Stimulated activated CD4-positive, alpha-beta T cell treated with anti-CD3 and anti-CD28 coated beads, TNF-alpha, amount 100 ng/mL, for 48 hours (primary cell): Measurements from ENCODE around the gene IP6K3.

Source experiments
- DNase-seq, 3 donors: peaks; one replicate each; pipeline ENCODE4 v3.0.0-alpha.2; 2020; ENCODE audit warnings: low read depth in 3 of 3

Gene IP6K3

DNA sequence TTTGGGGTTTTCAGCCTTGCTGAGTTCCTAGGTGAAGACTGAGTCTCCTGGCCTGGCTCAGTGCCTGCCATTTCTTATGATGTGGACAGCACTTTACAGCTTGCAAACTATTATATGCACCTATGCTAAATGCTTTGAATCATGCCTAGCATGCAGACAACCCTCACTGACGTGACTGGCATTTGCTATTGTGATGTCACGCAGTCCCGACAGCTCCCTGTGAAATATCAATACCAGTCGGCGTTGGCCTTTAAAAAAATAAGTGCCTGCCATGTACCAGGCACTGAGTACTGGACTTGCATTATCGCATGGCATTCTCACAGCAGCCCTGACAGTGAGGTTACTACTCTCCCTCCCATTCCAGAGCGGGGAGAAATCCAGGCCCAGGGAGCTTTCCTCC lies 70.7 kb downstream of the IP6K3 start:
- no peak for DNase-seq

DNA sequence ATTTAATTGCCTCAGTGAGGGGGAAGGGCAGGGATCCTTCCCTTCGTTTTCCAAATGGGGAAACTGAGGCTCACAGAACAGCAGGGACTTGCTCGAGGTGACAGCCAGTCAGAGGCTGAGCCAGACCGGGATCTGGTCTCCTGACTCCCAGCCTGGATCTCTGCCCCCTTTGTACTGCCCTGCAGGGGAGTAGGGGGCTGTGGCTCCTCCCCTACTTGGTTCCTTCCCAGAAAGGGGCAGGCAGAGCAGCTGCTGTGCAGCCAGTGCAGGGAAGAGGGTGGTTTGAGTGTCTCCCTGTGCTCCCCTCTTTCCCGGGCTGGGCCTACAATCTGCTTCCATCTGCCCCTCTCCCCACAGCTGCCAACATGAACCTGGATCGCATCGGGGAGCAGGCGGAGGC lies 72.9 kb downstream of the IP6K3 start:
- DNase-seq: no peak

DNA sequence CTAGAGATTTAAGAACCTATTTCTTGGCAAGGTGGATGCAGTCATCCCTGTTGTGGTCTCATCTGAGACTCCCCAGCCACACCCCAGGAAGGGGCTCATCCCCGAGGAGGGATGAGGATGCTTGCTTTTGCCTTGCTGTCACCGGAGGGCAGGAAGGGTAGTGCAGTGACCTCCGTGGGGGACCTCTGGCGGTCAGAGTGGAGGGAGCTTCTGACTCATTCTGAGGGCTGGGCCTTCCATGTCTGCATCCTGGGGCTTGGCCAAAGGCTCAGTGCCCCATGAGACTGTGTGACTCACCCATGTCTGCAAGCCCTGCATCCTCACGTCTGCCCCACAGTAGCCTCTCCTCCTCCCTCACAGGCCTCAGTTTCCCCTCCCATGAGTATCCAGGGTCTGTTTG lies 73.9 kb downstream of the IP6K3 start:
- no peak for DNase-seq

DNA sequence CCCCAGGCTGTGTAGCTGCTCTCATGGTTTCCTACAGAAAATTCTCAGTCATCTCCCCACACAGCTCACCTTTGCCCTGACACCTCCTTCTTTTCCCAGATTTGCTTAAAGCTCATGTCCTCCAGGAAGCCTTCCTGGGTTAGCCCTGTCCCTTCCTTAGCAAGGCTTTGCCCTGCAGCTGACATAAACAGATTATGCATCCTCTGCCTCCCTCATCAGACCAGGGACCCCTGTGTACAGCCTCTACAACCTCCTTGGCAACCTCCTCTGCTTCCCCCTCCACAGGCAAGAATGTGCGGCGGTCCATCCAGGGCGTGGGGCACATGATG lies 75.0 kb downstream of the IP6K3 start:
- no peak for DNase-seq
